Right renal cortex interstitium (tissue), 3 donors: ENCODE measurements around the gene MCOLN2. TPM values are rescaled to one million over a fixed set of nuclear protein-coding genes. Genes with fewer than 3 reads are reported as not detected.
"Not testable (repeated sequence)": the region's sequence is repeated elsewhere in the genome, so short reads cannot be mapped to it uniquely, and the experiment has no call there.

Source experiments
- DNase-seq, 3 donors: peaks; one replicate each; pipeline ENCODE4 v3.0.0-alpha.2; 2013; ENCODE audit warnings: low read depth in 3 of 3, low spot score in 2 of 3
- polyA plus RNA-seq, 3 donors: library from polyadenylated mRNA; unstranded; fragments of 120-200 nt; gene quantifications; one replicate each; pipeline ENCODE4 v1.2.1, GENCODE V29; 2013; ENCODE audit not compliant: insufficient read length in 3 of 3

Gene MCOLN2
- 1 to 10 TPM in 1 of 3 donors, under 1 TPM in 2; 0.58 to 1.6 (median 0.64) TPM for polyA plus RNA-seq

DNA sequence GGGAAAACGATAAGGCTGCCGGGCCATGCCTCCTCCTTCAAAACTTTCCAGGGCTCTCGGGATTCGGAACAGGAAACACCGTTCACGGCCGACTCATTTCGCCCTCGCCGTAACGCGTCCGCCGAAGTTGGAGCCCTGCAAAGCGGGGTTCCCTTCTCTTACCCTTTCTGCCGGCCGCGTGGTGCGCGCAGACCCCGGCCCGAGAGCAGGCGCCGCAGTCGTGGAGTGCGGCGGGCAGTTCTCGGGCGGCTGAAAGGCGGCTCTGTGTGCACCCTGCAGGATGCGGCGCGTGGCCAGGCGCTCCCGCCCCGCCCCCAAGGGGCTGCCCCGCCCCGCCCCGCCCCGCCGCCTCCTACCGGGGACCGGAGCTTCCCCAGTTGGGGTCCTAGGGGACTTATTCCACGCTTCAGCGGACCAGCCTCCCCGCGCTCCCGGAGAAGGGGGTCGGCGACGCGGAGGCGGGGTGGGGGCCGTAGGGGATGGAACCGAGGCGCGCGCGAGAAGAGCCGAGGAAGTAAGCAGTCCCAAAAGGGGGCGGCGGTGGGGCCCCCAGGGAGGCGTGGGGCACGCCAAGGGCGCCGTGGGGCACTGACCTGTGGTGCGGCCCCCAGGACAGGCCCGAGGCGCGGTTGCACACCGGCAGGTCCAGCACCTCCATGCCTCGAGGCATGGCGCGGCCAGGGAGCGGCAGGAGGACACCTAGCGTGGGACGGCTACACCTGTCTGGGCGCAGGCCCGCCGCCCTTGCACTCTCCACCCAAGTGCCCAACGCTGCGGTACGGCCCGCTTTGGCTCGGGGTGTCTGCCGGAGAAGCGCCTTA lies at the start of gene MCOLN2:
Gene MCOLN2, minus strand, starts transcription at position 268 of the 821 bp plus-strand sequence. Its CDS starts 241 bp downstream, at position 27.
- DNase-seq = peak in 1 of 3 donors; percentile 26

DNA sequence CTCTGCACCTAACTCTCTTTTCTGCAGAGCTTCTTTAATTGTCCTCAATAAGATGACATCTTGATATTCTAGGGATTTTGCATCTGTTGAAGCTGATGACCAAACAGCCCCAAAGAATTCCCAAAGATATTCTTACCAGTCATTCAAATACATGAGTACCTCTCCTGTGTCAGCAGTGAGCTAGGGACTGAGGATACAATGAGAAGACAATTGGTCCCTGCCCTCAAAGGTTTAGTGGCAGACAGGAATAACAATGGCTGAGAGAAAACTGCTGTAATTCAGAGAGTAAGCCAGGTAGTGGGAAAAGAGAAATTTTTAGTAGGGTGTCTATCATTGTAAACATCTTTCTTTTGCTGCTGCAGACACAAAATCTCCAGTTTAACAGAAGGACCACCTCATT lies 45.5 kb upstream of the MCOLN2 start:
- DNase-seq = no peak

DNA sequence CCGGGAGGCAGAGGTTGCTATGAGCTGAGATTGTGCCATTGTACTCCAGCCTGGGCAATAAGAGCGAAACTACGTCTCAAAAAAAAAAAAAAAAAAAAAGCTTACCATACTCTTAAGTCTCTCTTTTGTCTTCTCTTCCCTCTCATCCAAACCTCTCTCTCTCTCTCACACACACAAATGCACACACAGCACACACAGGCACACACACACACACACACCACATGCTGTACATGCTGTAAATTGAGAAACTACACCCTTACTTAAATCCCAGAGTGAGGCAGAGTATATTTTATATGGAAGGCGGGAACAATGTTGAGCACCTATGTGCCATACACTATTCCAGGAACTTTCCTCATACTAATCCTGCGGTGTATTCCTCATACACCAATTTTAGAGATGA lies 44.9 kb upstream of the MCOLN2 start:
- no peak for DNase-seq

DNA sequence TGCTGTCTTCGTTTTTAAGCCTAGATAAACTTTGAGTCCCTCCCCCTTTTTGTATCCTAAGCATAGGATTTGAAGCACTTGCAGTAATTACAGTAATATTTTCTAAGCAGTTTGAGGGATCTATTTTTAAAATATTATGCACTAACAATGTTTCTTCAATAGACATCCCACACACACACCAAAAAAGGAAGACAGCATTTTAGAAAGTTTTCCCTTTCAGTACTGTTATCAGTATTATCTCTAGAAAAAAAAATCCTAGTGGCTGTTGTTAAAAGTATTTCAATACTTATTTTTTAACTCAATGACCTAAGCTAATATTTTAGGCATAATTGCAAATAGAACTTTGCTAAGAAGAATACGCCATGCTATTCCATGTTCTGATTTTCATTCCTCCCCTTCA lies 36.3 kb upstream of the MCOLN2 start:
- DNase-seq = no peak

DNA sequence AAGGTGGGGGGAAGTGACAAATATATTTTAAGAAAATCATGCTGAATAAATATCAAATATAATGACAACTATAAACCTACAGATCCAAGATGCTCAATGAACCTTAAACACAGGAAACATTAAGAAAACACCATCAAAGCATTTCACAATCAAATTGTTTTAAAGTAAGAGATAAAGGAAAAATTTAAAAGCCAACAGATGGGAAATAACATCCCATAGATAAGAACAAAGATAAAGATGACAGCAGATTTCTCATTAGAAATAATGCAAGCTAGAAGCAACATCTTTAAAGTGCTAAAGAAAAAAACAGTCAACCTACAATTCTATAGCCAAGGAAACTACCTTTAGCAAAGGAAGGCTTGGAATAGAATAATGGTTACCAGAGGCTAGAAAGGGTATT lies 33.6 kb upstream of the MCOLN2 start:
- no peak for DNase-seq

DNA sequence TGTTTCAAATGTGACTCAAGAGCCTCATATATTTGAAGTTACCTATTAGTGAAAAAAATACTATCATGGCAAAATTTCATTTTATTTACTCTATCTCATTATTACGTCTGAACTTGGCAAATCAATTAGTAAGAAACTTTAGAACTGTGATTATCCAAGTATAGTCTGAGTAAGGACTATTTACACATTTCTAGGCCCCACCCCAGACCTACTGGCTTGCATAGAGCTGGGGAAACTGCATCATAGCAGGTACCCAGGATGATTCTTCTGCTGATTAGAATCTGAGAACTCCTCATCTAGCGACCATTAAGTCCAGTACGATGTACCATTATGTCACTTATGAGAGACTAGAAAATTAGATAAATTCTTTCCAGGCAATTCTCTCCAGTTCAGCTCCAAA lies 31.2 kb upstream of the MCOLN2 start:
- no peak for DNase-seq

DNA sequence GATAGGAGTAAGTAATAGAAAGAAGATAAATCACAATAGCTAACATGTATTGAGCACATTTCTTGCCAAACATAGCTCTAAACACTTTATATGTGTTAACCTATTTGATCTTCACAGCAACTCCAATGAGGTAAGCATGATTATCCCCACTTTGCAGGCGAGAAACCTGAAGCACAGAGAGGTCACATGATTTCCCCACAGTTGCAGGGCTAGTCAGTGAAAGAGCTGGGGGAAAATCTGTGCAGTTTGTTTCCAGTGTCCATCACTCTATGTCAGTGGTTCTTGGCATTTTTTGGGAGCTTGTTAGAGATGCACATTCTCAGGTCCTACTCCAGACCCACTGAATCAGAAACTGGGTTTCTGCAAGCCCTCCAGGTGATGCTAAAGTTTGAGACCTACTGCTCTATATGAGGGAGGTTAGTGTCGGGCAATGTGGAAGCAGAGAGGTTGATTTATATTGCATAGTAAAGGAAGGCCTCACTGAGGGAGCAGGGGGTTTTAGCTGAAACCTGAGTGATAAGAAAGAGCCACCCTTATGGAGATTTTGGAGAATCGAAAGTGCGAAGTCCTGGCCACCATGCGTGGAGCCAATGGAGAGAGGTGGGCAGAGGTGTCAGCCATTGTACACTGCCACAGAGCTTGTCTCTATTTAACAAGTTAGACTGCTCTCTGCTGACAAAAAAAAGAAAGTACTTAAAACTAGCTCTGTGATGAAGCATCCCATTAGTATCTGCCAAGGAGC lies 30.5 kb upstream of the MCOLN2 start:
- no peak for DNase-seq

DNA sequence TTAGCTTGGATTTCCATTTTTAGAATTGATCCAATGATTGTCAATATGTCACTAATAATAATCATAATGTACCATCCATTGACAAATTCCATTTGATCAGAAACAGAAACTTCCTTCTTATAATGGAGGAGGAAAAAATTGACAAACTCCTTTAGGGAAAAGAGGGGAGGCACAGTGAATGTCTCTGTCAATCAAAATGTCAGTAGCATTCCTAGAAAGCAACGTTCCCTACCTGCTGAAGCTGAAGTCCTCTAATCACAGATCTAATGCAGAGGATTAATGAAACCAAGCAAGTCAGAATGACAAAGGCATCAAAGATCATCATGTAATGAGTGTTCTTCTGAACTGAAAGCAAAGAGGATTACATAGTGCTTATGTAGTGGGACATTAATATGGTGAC lies 29.0 kb upstream of the MCOLN2 start:
- no peak for DNase-seq

DNA sequence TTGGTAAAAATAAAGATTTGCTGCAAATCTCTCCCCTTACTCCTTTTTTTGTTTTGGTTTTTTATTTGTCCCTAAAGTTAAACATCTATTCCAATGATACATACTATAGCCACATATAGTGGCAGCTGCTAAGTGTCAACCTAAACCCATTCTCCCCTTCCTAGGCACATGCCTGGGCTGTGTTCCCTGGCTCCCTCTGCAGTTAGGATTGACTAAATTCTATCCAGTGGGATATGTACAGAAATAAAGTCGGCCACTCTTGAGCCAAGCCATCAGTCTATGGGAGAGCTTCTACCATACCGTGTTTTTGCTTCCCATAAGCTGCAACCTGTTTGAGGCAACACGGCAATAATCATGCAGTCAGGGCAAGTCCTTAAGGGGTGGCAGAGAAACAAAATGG lies 27.8 kb upstream of the MCOLN2 start:
- DNase-seq = no peak

DNA sequence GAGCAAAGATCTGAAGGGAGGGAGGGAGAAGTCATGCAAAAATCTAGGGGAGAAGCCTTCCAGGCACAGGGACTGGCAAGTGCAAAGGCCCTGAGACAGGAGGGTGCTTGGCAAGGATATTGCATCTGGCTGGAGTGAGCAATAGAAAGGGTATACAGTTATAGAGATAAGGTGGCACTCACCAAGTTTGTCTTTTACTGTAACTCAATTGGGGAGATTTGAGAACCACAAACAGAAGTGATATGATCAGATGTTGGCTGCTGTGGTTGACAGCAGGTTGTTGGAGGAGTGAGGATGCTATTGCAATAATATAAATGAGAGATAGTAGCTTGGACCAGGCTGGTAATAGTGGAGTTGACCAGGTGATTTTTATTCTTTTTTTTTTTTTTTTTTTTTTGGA lies 25.8 kb upstream of the MCOLN2 start:
- no peak for DNase-seq

DNA sequence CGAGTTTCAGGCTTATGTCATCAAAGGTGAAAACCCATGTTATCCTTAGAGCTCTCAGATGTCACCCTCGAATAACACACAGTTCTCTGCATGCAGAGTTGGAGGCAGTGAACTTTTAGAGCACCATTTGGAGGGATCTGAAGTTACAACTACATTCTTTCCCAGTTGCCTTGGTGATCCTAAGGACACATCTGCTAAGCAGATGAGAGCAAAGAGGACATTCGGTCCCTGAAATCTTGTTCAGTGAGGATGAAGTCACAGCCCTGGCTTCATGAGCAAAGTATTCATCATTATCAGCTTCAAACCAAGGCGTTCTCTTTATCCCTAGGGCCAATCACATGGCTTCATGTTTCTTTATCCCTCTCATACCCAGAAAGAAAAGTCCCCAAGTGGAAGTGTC lies 23.1 kb upstream of the MCOLN2 start:
- DNase-seq = no peak

DNA sequence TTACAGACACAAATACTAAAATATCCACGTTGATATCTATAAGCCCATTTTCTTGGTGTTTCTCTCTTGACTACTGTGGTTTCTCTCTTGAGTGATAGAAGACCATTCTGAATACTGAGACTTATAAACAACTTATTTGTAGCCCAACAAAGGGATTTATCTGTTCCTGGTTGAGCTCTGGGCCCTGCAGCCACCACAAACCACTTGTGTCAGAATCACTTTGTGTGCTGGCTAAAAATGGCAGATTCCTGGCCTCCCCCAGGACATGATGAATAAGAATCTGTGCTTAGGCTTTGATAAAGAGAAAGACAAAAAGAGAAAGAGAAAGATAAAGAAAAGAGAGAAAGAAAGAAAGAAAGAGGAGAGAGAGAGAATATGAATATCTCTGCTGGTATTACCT lies 18.9 kb upstream of the MCOLN2 start:
- no peak for DNase-seq

DNA sequence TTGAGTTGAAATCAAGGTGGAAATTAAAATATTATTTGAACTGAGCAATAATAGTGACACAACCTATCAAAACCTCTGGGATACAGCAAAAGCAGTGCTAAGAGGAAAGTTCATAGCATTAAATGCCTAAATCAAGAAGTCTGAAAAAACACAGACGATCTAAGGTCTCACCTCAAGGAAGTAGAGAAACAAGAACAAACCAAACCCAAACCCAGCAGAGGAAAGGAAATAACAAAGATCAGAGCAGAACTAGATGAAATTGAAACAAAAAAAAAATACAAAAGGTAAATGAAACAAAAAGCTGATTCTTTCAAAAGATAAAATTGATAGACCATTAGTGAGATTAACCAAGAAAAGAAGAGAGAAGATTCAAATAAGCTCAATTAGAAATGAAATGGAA lies 8.7 kb upstream of the MCOLN2 start:
- not testable (repeated sequence) for DNase-seq

DNA sequence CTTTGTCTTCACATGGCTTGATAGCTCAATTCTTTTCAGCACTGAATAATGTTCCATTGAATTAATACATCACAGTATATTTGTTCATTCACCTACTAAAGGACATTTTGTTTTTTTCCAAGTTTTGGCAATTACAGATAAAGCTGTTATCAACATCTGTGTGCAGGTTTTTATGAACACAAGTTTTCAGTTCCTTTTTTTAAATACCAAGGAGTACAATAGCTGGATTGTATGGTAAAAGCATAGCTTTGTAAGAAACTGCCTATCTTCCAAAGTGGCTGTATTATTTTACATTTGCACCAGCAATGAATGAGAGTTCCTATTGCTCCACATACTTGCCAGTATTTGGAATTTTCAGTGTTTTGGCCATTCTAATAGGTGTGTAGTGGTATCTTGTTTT lies 4.8 kb upstream of the MCOLN2 start:
- DNase-seq = no peak

DNA sequence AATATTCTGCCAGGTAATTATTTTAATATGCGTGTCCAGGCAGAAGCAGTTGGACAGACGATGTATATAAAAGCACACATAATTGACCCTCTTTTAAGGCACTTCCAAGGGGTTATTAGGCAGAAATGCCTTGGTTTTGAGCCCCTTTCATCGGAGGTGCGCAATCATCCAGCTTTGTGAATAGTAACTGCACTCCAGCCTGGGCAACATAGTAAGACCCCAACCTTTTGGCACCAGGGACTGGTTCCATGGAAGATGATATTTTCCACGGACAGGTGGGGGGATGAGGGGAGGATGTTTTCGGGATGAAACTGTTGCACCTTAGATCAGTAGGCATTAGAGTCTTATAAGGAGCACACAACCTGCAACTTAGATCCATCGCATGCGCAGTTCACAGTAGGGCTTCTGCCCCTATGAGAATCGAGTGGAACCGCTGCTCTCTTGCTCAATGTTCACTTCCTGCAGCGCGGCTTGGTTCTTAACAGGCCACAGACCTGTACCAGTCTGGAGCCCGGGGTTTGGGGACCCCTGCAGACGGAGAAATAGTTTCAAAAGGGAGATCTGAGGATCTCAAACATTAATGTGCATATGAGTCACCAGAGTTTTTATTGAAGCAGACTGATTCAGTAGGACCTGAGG lies 1.8 kb upstream of the MCOLN2 start:
- DNase-seq = no peak

DNA sequence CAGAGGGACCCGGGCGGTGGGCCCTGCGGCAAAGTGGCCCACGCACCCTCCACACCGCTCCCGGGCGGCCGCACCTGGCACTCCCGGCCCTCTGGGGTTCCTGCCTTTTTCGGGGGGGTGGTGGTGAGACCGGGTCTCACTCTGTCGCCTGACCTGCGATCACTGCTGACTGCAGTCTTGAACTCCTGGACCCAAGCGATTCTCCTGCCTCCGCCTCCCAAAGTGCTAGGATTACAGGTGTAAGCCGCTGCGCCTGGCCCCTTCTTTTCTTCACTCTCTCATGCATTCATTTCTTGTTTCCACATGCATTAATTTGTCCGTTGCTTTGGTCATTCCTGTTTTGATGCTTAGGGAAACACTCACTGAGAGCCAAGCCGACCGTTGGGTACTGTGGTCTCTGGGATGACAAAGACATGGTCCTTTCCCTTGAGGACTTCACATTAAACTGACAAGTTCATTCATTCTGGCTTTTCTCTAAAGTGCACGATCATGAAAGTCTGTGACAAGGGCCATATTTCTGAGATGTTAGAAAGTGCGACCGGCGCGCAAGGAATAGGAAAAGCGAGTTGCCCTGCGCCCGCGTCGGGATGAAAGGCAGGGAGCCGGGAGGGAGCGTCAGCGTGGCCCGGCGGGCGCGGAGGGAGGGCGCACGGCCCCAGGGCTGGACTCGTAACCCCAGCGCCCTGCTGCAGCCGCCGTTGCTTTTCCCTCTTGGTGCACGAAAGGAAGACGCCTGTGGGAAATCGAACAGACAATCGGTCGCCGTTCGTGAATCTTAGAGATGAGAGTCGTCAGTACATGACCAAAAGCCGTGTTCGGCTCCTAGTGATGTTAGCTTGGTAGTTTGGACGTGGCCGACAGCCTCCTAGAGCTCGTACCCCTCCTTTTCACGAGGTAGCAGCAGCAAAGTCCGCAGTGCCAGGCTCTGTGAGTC lies 1.0 kb upstream of the MCOLN2 start:
- DNase-seq = no peak

DNA sequence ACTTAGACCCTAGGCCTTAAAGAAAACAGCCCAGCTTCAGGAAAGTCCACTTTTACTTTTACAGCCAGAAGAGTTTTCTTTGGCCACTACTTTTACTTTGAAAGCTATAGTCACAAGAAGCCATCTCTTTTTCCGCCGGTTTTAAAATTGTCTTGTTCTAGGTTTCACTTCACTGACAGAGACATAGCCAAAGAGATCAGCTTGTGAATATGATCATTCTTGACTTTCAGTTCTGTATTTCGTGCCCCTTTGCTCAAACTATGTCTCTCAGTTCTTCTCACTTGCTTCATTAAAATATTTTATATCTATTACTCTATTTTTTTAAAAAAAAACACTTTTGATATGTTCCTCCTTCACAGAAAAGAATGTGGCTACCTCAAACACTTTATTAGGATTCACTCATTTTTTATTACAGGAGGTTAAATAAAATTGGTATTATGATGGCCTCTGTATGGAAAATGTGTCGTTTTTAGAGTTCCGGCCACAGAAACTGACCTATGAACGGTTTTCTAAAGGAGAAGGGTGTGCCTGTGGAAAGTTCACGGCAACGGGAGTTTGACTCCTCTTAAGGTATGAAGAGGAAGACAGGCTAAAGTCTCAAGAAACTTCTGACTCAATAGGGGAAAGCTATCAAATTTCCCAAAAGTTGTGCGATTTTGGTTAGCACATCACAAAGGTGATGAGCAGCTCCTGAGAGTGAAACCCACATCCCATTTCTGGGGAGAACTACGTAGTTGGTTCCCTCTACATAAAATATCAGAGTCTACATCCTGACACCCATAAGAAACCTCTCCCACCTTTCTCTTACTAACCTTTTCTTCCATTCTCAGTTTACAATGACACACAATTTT lies 1.2 kb downstream of the MCOLN2 start:
- no peak for DNase-seq

DNA sequence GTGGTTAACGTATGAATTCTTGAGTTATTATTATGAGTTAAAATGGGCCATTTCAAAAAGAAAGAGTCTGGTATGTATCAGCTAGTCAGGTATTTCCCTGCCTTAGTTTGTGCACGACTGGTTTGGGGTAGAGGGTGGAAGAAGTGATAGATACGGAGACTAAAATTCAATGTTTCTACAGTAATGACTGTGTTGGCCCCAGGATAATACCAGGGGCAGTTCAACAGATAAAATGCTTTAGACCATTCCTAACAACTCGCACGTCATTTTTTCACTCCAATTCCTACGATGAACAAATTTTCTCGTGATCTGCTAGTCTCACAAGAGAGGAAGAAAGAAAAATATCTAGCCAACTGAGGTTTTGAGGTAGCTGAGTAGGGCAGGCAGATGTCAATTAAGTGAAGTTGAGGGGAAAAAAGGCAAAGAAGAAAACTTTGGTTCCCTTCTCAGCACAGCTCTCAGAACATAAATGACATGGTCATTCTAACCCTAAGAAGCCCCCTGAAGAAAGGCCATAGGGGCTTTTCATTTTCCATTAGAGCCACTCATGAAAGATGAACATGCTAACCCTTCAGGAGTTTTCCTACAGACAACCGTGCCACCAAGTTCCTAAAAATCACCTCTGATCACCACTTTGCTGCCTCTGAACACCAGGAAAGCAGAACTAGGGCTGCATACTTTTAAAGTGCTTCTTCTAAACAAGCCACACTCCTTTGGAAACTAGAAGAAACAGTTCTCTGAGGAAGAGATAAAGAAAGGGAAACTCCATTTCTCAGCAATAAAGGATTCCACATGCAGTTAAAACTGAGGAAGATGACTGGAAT lies 5.6 kb downstream of the MCOLN2 start:
- DNase-seq = no peak

DNA sequence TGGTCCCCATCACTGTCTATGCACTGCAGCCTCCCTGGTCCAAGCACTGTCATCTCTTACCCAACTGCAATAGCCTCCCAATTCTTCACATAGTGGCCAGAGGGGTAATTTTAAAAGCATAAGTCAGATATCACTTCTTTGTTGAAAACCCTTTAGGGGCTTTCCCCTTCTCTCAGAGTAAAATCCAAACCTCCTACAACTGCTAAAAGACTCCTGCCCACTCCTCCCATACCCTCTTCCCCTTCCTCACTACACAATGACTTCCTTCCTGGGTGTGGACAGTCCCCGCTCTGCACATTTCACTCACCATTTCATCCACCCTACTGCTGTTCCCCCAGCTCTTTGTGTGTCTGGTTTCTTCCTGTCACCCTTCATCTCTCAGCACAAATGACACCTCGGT lies 8.3 kb downstream of the MCOLN2 start:
- DNase-seq = no peak
